HepG2 (cell line): ENCODE data around the gene CENPL. TPM values are rescaled to one million over a fixed set of nuclear protein-coding genes. Genes with fewer than 3 reads are reported as not detected.

Source experiments
- ATAC-seq: fragments of 200-7000 bp; cut with Tn5 transposase; 3 replicates; pipeline ENCODE4 v1.9.1; 2020; ENCODE audit warnings: mild to moderate bottlenecking, moderate library complexity
- BruUV-seq: library from RNA; stranded (reverse); fragments of 400-500 nt; replicated peaks from 2 replicates; lab custom pipeline; 2021; lab: Mats Ljungman, UMichigan
- CTCF ChIA-PET: fragments of 300-600 bp; formaldehyde crosslinking; extraction: SDS; loops from one replicate; lab custom pipeline; 2021; ENCODE audit warnings: low total read pairs, inconsistent platforms, low intra/inter-chr PET ratio; lab: Yijun Ruan, JAX
- POLR2A ChIA-PET: fragments of 350-600 bp; sonication (Branson Sonifier 250); formaldehyde crosslinking; loops from one replicate; lab custom pipeline; 2020; ENCODE audit warnings: antibody characterized with exemption, inconsistent platforms; lab: Yijun Ruan, JAX
- DNase-seq: peaks from one replicate; pipeline ENCODE4 v3.0.0-alpha.2; 2015; ENCODE audit warnings: low spot score
- FAIRE-seq: peaks from 3 replicates; lab custom pipeline; 2011; peaks lifted over from hg19 to GRCh38; lab: Jason Lieb, UNC
- H2AFZ ChIP-seq: one replicate; pipeline ENCODE4 v1.6.1; 2011; ENCODE audit warnings: low read length, inconsistent platforms
- H3K27ac ChIP-seq: fragments of 300-600 bp; 3 replicates; pipeline ENCODE4 v1.8.0; 2011; ENCODE audit warnings: mixed run types, mild to moderate bottlenecking, mixed read lengths, low read length, inconsistent platforms; ENCODE audit not compliant: insufficient read depth; ENCODE audit errors: extremely low read length
- H3K27me3 ChIP-seq, 2 experiments: fragments of 200-600 bp in 1 of 2; 2 replicates in 1 of 2; 3 replicates in 1 of 2; pipeline versions ENCODE4 v1.6.0 to v1.8.0; 2011; ENCODE audit warnings: low read length in 2 of 2, mild to moderate bottlenecking in 2 of 2, moderate library complexity in 2 of 2, inconsistent platforms in 1 of 2; ENCODE audit not compliant: insufficient read depth in 2 of 2, control insufficient read depth in 1 of 2
- H3K36me3 ChIP-seq, 2 experiments: fragments of 200-600 bp in 1 of 2; replicated peaks in 1 of 2; 2 replicates in 1 of 2; 3 replicates in 1 of 2; pipeline versions ENCODE4 v1.5.1 to v1.8.0; 2011; ENCODE audit warnings: low read length in 2 of 2, inconsistent platforms in 1 of 2; ENCODE audit not compliant: insufficient read depth in 2 of 2, control insufficient read depth in 1 of 2
- H3K4me1 ChIP-seq: 2 replicates; pipeline ENCODE4 v1.5.1; 2012; ENCODE audit warnings: low read length, inconsistent platforms; ENCODE audit not compliant: insufficient read depth
- H3K4me2 ChIP-seq: 2 replicates; pipeline ENCODE4 v1.6.0; 2011; ENCODE audit warnings: low read depth, low read length, inconsistent platforms
- H3K4me3 ChIP-seq, 3 experiments: fragments of 200-600 bp in 1 of 3; sonication (generic), shearing (Covaris generic) in 1 of 3; replicated peaks in 1 of 3; 2 replicates each; pipeline ENCODE4 v1.5.1; 2011 to 2016; ENCODE audit warnings: low read length in 3 of 3, inconsistent platforms in 2 of 3, low read depth in 2 of 3, mild to moderate bottlenecking in 2 of 3, control low read depth in 1 of 3, mixed read lengths in 1 of 3; ENCODE audit not compliant: insufficient read depth in 1 of 3
- H3K79me2 ChIP-seq: one replicate; pipeline ENCODE4 v1.6.1; 2011; ENCODE audit warnings: low read length, inconsistent platforms; ENCODE audit not compliant: insufficient read depth
- H3K9ac ChIP-seq: 2 replicates; pipeline ENCODE4 v1.6.0; 2011; ENCODE audit warnings: mild to moderate bottlenecking, low read depth, low read length, inconsistent platforms; ENCODE audit not compliant: insufficient read depth
- H3K9me3 ChIP-seq: 2 replicates; pipeline ENCODE4 v1.5.1; 2012; ENCODE audit warnings: mild to moderate bottlenecking, low read length
- H4K20me1 ChIP-seq: 2 replicates; pipeline ENCODE4 v1.6.0; 2011; ENCODE audit warnings: inconsistent platforms, mild to moderate bottlenecking, low read length, moderate library complexity; ENCODE audit not compliant: insufficient read depth
- AKAP8 ChIP-seq: sonication (generic); formaldehyde crosslinking; IDR thresholded peaks from 2 replicates; pipeline ENCODE4 v1.5.1; 2020; ENCODE audit warnings: mild to moderate bottlenecking, missing genetic modification reagents
- ARID5B ChIP-seq: IDR thresholded peaks from 2 replicates; pipeline ENCODE4 v1.4.0; 2020; ENCODE audit warnings: mild to moderate bottlenecking, missing genetic modification reagents
- ATF7 ChIP-seq, 2 experiments: fragments of 450-650 bp in 1 of 2; sonication (generic) in 1 of 2; formaldehyde crosslinking in 1 of 2; IDR thresholded peaks; 2 replicates each; pipeline versions ENCODE4 v1.4.0 to v1.6.1; 2016 to 2020; ENCODE audit warnings: antibody characterized with exemption in 1 of 2, mild to moderate bottlenecking in 1 of 2, missing genetic modification reagents in 1 of 2
- ERF ChIP-seq: IDR thresholded peaks from 2 replicates; pipeline ENCODE4 v1.6.1; 2018; ENCODE audit warnings: missing biosample characterization, missing genetic modification reagents
- FOXJ3 ChIP-seq: sonication (generic); formaldehyde crosslinking; IDR thresholded peaks from 2 replicates; pipeline ENCODE4 v1.4.0; 2020; ENCODE audit warnings: missing genetic modification reagents, mild to moderate bottlenecking, borderline replicate concordance
- FOXO4 ChIP-seq: sonication (generic); formaldehyde crosslinking; conservative IDR thresholded peaks from 2 replicates; pipeline ENCODE4 v1.8.1; 2023; ENCODE audit warnings: missing genetic modification reagents
- MEIS2 ChIP-seq: sonication (generic); formaldehyde crosslinking; IDR thresholded peaks from 2 replicates; pipeline ENCODE4 v1.9.0; 2021; ENCODE audit warnings: mild to moderate bottlenecking, missing genetic modification reagents
- MTF1 ChIP-seq: sonication (generic); formaldehyde crosslinking; IDR thresholded peaks from 2 replicates; pipeline ENCODE4 v1.5.0; 2020; ENCODE audit warnings: missing genetic modification reagents
- PHF21A ChIP-seq: sonication (generic); formaldehyde crosslinking; IDR thresholded peaks from 2 replicates; pipeline ENCODE4 v1.5.0; 2020; ENCODE audit warnings: mild to moderate bottlenecking, missing genetic modification reagents
- TAF15 ChIP-seq: fragments of 200-400 bp; formaldehyde crosslinking; IDR thresholded peaks from one replicate; pipeline ENCODE4 v1.6.1; 2018; ENCODE audit warnings: mild to moderate bottlenecking, low read depth, low read length; ENCODE audit not compliant: poor library complexity, severe bottlenecking
- THAP11 ChIP-seq: IDR thresholded peaks from 2 replicates; pipeline ENCODE4 v1.6.1; 2016; ENCODE audit warnings: missing biosample characterization, missing genetic modification reagents
- ZNF136 ChIP-seq: sonication (generic); formaldehyde crosslinking; IDR thresholded peaks from 2 replicates; pipeline ENCODE4 v1.8.1; 2022; ENCODE audit warnings: low read depth, mild to moderate bottlenecking, moderate library complexity, missing genetic modification reagents
- ZNF3 ChIP-seq: IDR thresholded peaks from 2 replicates; pipeline ENCODE4 v1.7.0; 2017; ENCODE audit warnings: inconsistent platforms
- ZNF530 ChIP-seq: sonication (generic); formaldehyde crosslinking; IDR thresholded peaks from 2 replicates; pipeline ENCODE4 v1.5.0; 2020; ENCODE audit warnings: low read depth, mild to moderate bottlenecking, missing genetic modification reagents
- ZNF563 ChIP-seq: sonication (generic); formaldehyde crosslinking; IDR thresholded peaks from 2 replicates; pipeline ENCODE4 v1.8.0; 2022; ENCODE audit warnings: mild to moderate bottlenecking, moderate library complexity, missing genetic modification reagents
- ZNF720 ChIP-seq: sonication (generic); formaldehyde crosslinking; IDR thresholded peaks from 2 replicates; pipeline ENCODE4 v1.4.0; 2020; ENCODE audit warnings: missing genetic modification reagents
- ZNF788 ChIP-seq: sonication (generic); formaldehyde crosslinking; IDR thresholded peaks from 2 replicates; pipeline ENCODE4 v1.5.0; 2020; ENCODE audit warnings: mild to moderate bottlenecking, missing genetic modification reagents, borderline replicate concordance
- WGBS: methylation state at CpG from one replicate; pipeline ENCODE4 v1.1.6; 2017; ENCODE audit warnings: low lambda C conversion rate; 5-methylcytosine and 5-hydroxymethylcytosine counted together
- in situ Hi-C: cut with HindIII; loops from 2 replicates; pipeline ENCODE4 v1.10.0; 2017; ENCODE audit warnings: low pct_unique_long_range_greater_than_20kb; ENCODE audit not compliant: extremely low pct_ligation_motif_present
- intact Hi-C: fragments of 100-400 bp; cut with micrococcal nuclease; formaldehyde crosslinking; loops from one replicate; pipeline ENCODE4 v1.10.0; 2022; ENCODE audit not compliant: unreplicated experiment
- polyA plus RNA-seq, 8 experiments: library from polyadenylated mRNA; depleted of rRNA in 3 of 8; stranded (reverse) in 7 of 8; unstranded in 1 of 8; fragments of >200 nt; fragmentation: Illumina TruSeq in 4 of 8; extraction: Trizol in 4 of 8; gene quantifications; 2 replicates each; pipeline versions ENCODE4 v1.2.1 to v1.2.3, GENCODE V29; 2011 to 2016; ENCODE audit warnings: low read depth in 4 of 8, missing spikeins in 1 of 8, mixed read lengths in 1 of 8; ENCODE audit not compliant: insufficient read depth in 1 of 8
- total RNA-seq, 5 experiments: library from RNA; depleted of rRNA; stranded (reverse); fragments of >200 nt; fragmentation: Illumina TruSeq; extraction: Trizol; gene quantifications; 2 replicates each; pipeline ENCODE4 v1.2.3, GENCODE V29; 2016; ENCODE audit warnings: low read depth in 1 of 5

The CENPL gene
- total and polyA plus RNA-seq, 2 of the 13 experiments (the other 11 are each of a cell fraction or from before 2014, with no cell fraction given), result 4.4 to 14.2 TPM

GRCh38 chr1:173784997-173785396 is 39.7 kb downstream of the CENPL start:
- FAIRE-seq, result no peak

GRCh38 chr1:173779936-173780335 is 44.7 kb downstream of the CENPL start:
- WGBS, result 95% methylated on average over 4 of the region's 4 CpGs
- TF ChIP-seq AKAP8, result no peak
- no peak for TF ChIP-seq ZNF530 (CRISPR knock-in tag)
- TF ChIP-seq FOXO4, result no peak
- no peak for TF ChIP-seq PHF21A
- TF ChIP-seq TAF15, result no peak
- TF ChIP-seq ZNF720 (CRISPR knock-in tag), result no peak
- no peak for TF ChIP-seq ZNF563 (CRISPR knock-in tag)
- TF ChIP-seq MEIS2 (CRISPR knock-in tag), result no peak
- no peak for TF ChIP-seq ZNF788 (CRISPR knock-in tag)
- no peak for TF ChIP-seq THAP11
- no peak for TF ChIP-seq ARID5B (CRISPR knock-in tag)
- TF ChIP-seq ZNF136, result no peak
- no peak for TF ChIP-seq ZNF3 (CRISPR knock-in tag)

More at GRCh38 chr1:173784997-173785396, 39.7 kb downstream of the CENPL start:
- Histone ChIP-seq H3K9ac (no peak overlapping the region), H3K79me2 (no peaks in the 10 kb centered on the region), H3K4me2 (no peak overlapping the region), H2AFZ (no peak overlapping the region), H3K27ac (no peak overlapping the region), H3K9me3 (no peaks in the 10 kb centered on the region), H3K4me3 (no peak overlapping the region), H3K36me3 (peaks cover 2 to 40% of the 10 kb centered on the region in 2 experiments; a peak in 3 of 5 replicates), H3K4me1 (no peaks in the 10 kb centered on the region), H4K20me1 (no peaks in the 10 kb centered on the region), H3K27me3 (no peaks in the 10 kb centered on the region; a peak in 1 of 5 replicates)
- POLR2A ChIA-PET, result no interaction called here
- BruUV-seq, result no TSS peak
- CTCF ChIA-PET, result no interaction called here
- intact Hi-C loops, result no loop called here
- no peak for TF ChIP-seq FOXJ3 (CRISPR knock-in tag)
- TF ChIP-seq ERF, result no peak
- no peak for TF ChIP-seq ATF7 (IDR thresholded peaks at IDR 0.05)
- no peak for TF ChIP-seq ATF7 (CRISPR knock-in tag; IDR thresholded peaks at IDR 0.05)
- TF ChIP-seq MTF1 (CRISPR knock-in tag), result no peak
- DNase-seq (no peak), ATAC-seq (no peak)
- 96% methylated on average over 7 of the region's 7 CpGs for WGBS
- in situ Hi-C loops, result no loop called here

More at GRCh38 chr1:173779936-173780335, 44.7 kb downstream of the CENPL start:
- no peak overlapping the region for H3K4me3 ChIP-seq
- FAIRE-seq (no peak), DNase-seq (no peak), ATAC-seq (no peak)
- no peak overlapping the region for H2AFZ ChIP-seq
- POLR2A ChIA-PET, result no interaction called here
- H3K79me2 ChIP-seq, result no peaks in the 10 kb centered on the region
- H3K9me3 ChIP-seq, result no peaks in the 10 kb centered on the region
- no peak overlapping the region for H3K27ac ChIP-seq
- intact Hi-C loops, result no loop called here
- no peaks in the 10 kb centered on the region; a peak in 1 of 5 replicates for H3K27me3 ChIP-seq
- in situ Hi-C loops, result no loop called here
- no peak overlapping the region for H3K9ac ChIP-seq
- no peak overlapping the region for H3K4me2 ChIP-seq
- CTCF ChIA-PET, result no interaction called here
- BruUV-seq, result no TSS peak
- H3K36me3 ChIP-seq, result peaks cover 2 to 48% of the 10 kb centered on the region in 2 experiments; a peak in 4 of 5 replicates
- H3K4me1 ChIP-seq, result no peaks in the 10 kb centered on the region
- H4K20me1 ChIP-seq, result no peaks in the 10 kb centered on the region
